Glutamatergic neuron (in vitro differentiated cells): ENCODE data around the gene STAT5A. TPM values are rescaled to one million over a fixed set of nuclear protein-coding genes. Genes with fewer than 3 reads are reported as not detected.

Experiments
- DNase-seq: peaks from one replicate; pipeline ENCODE4 v3.0.0; 2022
- H3K27ac Mint-ChIP-seq: one replicate; pipeline ENCODE4 v1.8.0; 2020; ENCODE audit warnings: mild to moderate bottlenecking, mixed read lengths, inconsistent platforms; ENCODE audit not compliant: unreplicated experiment
- H3K27me3 Mint-ChIP-seq: one replicate; pipeline ENCODE4 v1.8.0; 2020; ENCODE audit warnings: mild to moderate bottlenecking, moderate library complexity, mixed read lengths, inconsistent platforms; ENCODE audit not compliant: unreplicated experiment
- H3K36me3 Mint-ChIP-seq: one replicate; pipeline ENCODE4 v1.8.0; 2020; ENCODE audit warnings: mild to moderate bottlenecking, mixed read lengths, inconsistent platforms; ENCODE audit not compliant: unreplicated experiment
- H3K4me1 Mint-ChIP-seq: one replicate; pipeline ENCODE4 v1.8.0; 2020; ENCODE audit warnings: mild to moderate bottlenecking, low read depth, mixed read lengths, inconsistent platforms; ENCODE audit not compliant: unreplicated experiment
- H3K4me3 Mint-ChIP-seq: one replicate; pipeline ENCODE4 v1.8.0; 2020; ENCODE audit warnings: mild to moderate bottlenecking, mixed read lengths, inconsistent platforms; ENCODE audit not compliant: unreplicated experiment
- H3K9me3 Mint-ChIP-seq: one replicate; pipeline ENCODE4 v1.8.0; 2020; ENCODE audit warnings: mild to moderate bottlenecking, moderate library complexity, mixed read lengths, inconsistent platforms; ENCODE audit not compliant: unreplicated experiment
- total RNA-seq: library from RNA; stranded (reverse); fragmentation: NEBNext Ultra II Directional; extraction: Animal tissue kit (Norgen Biotek cat#: 25700); gene quantifications from one replicate; pipeline ENCODE4 v1.2.1, GENCODE V29; 2021; ENCODE audit not compliant: unreplicated experiment
- TF ChIP-seq, protein P1 (sequence below): fragments of 200-600 bp; sonication (generic); IDR thresholded peaks from one replicate; pipeline ENCODE4 v1.5.0; 2021; ENCODE audit not compliant: partially characterized antibody, unreplicated experiment

The STAT5A gene
- total RNA-seq, 1 donor from 2014 or later, result 3.4 TPM

- Mint-ChIP-seq H3K27me3 (peaks cover 8% of the 10 kb centered on the region), H3K36me3 (peaks cover 9% of the 10 kb centered on the region), H3K9me3 (no peaks in the 10 kb centered on the region), H3K4me3 (peak overlapping the region; percentile 15), H3K4me1 (peaks cover 4% of the 10 kb centered on the region), H3K27ac (no peak overlapping the region)
- DNase-seq, result no peak
- TF ChIP-seq, protein P1, sequence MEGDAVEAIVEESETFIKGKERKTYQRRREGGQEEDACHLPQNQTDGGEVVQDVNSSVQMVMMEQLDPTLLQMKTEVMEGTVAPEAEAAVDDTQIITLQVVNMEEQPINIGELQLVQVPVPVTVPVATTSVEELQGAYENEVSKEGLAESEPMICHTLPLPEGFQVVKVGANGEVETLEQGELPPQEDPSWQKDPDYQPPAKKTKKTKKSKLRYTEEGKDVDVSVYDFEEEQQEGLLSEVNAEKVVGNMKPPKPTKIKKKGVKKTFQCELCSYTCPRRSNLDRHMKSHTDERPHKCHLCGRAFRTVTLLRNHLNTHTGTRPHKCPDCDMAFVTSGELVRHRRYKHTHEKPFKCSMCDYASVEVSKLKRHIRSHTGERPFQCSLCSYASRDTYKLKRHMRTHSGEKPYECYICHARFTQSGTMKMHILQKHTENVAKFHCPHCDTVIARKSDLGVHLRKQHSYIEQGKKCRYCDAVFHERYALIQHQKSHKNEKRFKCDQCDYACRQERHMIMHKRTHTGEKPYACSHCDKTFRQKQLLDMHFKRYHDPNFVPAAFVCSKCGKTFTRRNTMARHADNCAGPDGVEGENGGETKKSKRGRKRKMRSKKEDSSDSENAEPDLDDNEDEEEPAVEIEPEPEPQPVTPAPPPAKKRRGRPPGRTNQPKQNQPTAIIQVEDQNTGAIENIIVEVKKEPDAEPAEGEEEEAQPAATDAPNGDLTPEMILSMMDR, result no peak
Measured at GRCh38 chr17:42338427-42338985, 50.2 kb downstream of the STAT5A start.

GRCh38 chr17:42339221-42339620 is 50.9 kb downstream of the STAT5A start:
- H3K27me3 Mint-ChIP-seq, result peaks cover 8% of the 10 kb centered on the region
- no peak overlapping the region for H3K27ac Mint-ChIP-seq
- no peak overlapping the region for H3K4me3 Mint-ChIP-seq
- no peak for DNase-seq
- peaks cover 4% of the 10 kb centered on the region for H3K4me1 Mint-ChIP-seq
- no peaks in the 10 kb centered on the region for H3K9me3 Mint-ChIP-seq
- H3K36me3 Mint-ChIP-seq, result peaks cover 9% of the 10 kb centered on the region
- TF ChIP-seq, protein P1, result no peak

DNA sequence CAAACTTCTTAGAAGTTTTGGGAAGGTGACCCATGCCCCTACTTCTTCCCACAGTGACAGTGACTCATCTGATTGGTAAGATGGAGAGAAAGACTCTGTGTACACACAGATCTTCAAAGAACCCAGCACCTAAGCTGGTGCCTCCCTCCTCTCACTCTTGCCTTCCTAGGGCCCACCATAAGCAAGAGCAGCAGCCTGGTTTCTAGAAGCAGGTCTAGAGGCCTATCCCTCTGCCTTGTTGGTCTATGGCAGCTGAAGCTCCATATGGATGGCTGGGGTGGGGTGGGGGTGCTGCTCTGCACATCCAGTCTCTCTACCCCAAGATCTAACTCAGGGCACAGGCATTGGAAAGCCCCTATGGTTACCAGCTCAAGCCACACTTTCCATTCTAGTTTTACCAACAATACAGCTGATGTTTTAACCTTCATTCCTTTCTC is 52.4 kb downstream of the STAT5A start:
- Mint-ChIP-seq H3K4me3 (no peak overlapping the region), H3K36me3 (peaks cover 12% of the 10 kb centered on the region), H3K27me3 (peaks cover 8% of the 10 kb centered on the region), H3K27ac (no peak overlapping the region), H3K9me3 (no peaks in the 10 kb centered on the region), H3K4me1 (peaks cover 7% of the 10 kb centered on the region)
- TF ChIP-seq, protein P1, result no peak
- DNase-seq, result no peak

DNA sequence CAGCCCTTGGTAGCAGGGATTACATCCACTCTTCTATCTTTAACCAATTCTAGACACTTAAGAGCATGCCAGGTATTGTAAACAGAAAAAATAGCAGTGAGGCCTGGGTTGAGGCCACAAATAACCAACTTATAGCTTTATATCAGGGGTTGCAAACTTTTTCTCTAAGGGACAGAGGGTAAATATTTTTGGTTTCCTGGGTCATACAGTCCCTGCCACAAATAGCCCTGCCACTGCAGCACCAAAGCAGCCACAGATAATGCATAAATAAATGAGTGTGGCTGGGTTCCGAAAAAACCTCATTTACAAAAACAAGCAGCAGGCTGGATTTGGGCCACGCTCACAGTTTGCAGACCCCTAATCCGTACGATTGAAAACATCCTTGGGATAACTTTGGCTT is 53.3 kb downstream of the STAT5A start:
- TF ChIP-seq, protein P1, result no peak
- H3K36me3 Mint-ChIP-seq, result peaks cover 12% of the 10 kb centered on the region
- no peak overlapping the region for H3K4me3 Mint-ChIP-seq
- no peak for DNase-seq
- H3K27ac Mint-ChIP-seq, result peak overlapping the region; percentile 15
- peaks cover 8% of the 10 kb centered on the region for H3K27me3 Mint-ChIP-seq
- H3K9me3 Mint-ChIP-seq, result no peaks in the 10 kb centered on the region
- peaks cover 13% of the 10 kb centered on the region for H3K4me1 Mint-ChIP-seq

- peaks cover 12% of the 10 kb centered on the region for H3K36me3 Mint-ChIP-seq
- H3K4me3 Mint-ChIP-seq, result no peak overlapping the region
- peaks cover 7% of the 10 kb centered on the region for H3K27me3 Mint-ChIP-seq
Measured at GRCh38 chr17:42342242-42343008, 54.1 kb downstream of the STAT5A start.

More at GRCh38 chr17:42342242-42343008, 54.1 kb downstream of the STAT5A start:
- no peak for DNase-seq
- TF ChIP-seq, protein P1, result no peak
- no peak overlapping the region for H3K27ac Mint-ChIP-seq
- no peaks in the 10 kb centered on the region for H3K9me3 Mint-ChIP-seq
- H3K4me1 Mint-ChIP-seq, result peaks cover 13% of the 10 kb centered on the region
